Middle frontal gyrus (tissue), 1 donor: Measurements from ENCODE around the gene DUSP10.

ENCODE experiments used
- DNase-seq: peaks from one replicate; pipeline ENCODE4 v3.0.0-alpha.2; 2015; ENCODE audit warnings: low spot score; ENCODE audit errors: extremely low spot score

DUSP10 gene

DNA sequence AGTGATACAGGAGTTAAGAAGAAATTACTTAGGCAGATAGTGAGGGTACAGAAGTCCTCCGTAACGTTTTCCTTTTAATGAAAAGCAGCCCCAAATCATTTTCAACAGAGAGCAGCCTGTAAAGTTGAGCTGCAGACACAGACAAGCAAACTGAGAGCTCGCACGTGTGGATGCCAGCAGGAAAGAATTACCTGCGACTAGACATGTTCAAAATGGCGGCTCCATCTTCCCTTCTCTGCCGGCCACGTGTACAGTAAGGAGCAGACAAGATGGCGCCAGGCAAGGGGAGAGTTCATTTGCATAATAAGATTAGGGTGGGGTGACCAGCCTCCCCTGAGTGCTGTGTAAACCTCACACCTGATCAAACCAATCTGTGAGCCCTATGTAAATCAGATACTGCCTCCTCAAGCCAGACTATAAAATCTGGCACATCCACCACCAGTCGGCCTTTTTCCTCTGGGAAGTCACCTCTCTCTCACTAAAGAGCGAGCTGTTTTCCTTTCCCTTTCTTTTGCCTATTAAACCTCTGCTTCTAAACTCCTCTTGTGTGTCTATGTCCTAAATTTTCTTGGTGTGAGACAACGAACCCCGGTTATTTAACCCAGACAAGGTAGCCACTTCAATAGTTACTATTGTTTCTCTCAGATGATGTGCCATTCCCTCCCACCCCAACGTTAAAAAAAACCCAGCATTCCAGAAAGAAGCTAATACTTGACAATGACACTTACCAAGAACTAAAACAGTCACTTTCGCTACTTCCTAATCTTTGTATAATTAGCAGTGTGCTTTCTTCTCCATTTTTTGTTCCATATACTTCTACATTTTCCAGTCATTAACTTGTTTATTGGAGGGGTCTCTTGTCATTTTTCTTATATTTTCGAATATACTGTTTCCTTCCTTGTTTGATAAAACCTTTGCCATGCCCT is 27.4 kb downstream of the DUSP10 start:
- DNase-seq, result no peak

DNA sequence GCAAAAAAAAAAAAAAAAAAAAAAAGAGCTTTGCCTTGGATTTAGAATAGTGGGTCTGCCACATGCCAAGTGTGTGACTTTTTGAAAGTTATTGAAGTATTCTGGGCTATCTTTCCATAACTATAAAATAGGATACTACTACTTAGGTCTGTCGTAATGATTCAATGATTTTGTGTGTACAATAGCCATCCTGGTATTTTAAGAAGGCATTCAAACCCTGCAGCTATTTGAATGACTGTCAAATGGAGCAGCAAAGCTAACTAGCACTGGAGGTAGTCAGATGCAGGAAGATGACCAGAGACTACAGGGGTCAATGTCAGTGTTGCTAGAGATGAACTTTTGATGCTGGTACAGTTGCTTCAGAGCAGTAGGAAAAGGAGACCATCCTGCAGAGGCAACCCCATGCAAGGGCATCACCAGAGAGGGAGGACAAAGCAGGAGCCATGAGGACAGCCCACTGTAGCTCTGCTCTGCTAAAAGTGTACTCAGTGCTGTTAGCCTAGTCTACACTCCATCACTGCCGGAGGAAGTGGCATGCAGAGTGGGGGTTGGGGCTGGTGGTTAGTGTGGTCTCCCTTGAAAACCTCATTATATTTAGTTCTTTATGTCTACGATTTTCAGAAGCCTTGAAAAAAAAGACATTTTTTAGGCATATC is 29.0 kb downstream of the DUSP10 start:
- no peak for DNase-seq

DNA sequence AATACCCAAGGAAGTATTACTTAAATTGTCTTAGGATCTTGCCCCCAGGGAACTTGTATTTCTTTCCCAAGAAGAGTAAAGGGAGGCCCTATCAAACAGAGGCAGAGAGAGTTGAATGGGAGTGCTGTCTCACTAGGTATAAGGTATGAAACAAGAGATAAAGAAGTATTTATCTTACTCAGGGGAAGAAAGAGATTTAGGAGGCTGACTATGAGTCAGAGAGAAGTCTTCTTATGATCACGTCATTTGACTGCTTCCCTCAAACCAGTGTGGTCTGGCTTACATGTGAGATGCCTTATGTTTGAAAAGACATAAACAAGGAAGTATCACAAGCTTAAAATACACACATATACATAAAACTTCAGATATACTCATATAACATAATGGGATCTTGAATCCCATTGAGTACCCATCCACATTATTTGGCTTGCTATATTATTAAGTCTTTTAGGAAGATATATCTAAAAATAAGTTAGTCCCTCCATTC is 29.6 kb downstream of the DUSP10 start:
- DNase-seq, result no peak

DNA sequence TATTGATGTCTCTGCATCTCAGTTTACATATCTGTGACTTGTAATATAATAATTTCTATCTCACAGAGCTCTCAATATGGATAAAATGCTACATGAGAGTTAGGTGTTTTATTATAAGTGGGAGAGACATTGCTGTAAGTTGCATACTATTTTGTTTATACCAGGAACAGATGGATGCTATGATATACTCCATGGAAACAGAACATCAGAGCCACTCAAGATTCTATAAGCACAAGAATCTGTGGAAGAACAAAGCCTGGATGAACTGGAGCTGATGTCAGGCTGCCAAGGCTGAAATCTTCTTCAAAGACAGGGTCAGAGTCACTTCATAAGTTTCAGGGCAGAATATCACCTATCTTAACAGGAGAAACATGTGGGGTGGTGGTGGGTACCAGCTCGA is 30.2 kb downstream of the DUSP10 start:
- DNase-seq, result no peak

DNA sequence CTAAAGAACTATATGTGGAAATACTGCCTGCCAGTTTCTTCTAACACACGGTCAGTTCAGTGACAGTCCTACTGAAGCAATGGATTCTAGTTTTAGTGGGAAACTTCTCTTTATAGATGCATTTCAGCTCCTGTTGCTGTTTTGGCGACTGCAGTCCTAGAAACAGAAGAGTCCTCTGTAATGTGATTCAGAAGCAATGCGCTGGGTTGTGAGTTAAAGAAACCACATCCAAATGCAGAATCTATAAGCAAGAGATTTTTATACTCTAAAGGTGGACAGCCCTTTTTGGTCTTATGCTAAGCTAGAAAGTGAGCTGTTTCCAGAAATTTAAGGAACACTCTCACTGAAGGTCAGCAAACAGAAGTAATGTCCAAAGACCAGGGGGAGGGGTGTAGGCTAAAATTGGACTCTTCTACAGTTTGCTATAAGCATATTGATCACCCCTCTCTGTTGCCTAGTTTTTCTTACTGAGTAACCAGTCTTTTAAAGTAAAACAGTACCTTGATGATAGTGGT is 30.8 kb downstream of the DUSP10 start:
- no peak for DNase-seq

DNA sequence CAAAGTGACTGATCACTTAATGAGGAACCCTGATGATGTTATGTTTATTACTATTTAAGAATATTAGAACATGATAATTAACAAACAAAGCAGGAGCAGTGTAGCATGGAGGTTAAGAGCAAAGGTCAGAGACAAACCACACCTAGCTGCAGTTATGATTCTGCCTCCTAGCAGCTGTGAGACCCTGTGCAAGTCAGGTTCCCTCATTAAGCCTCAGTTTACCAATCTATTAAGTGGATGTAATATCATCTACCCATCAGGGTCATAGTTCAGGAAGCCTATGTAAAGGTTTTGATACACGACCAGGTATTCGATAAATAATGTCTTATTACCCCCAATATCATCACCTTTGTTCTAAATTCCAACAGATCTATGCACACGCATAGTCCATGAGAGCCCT is 32.0 kb downstream of the DUSP10 start:
- DNase-seq, result no peak

DNA sequence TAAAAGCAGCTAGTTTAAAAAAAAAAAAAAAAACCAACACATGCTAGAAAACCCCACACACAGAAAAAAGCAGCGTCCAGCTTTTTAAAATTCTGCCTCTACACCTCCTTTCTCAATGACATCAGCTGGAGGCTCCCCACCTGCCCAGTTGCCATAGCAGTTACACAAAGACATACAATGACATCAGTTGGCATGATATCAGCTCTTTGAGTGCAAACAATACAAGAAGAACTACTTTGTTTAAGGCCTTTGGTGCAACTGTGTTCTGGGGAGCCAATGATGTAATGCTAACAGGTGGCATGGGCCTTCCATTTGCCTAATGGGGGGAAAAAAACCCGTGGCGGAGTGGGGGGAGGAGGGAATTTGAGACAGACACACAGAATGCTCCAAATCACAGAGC is 32.9 kb downstream of the DUSP10 start:
- peak; percentile 75 for DNase-seq

DNA sequence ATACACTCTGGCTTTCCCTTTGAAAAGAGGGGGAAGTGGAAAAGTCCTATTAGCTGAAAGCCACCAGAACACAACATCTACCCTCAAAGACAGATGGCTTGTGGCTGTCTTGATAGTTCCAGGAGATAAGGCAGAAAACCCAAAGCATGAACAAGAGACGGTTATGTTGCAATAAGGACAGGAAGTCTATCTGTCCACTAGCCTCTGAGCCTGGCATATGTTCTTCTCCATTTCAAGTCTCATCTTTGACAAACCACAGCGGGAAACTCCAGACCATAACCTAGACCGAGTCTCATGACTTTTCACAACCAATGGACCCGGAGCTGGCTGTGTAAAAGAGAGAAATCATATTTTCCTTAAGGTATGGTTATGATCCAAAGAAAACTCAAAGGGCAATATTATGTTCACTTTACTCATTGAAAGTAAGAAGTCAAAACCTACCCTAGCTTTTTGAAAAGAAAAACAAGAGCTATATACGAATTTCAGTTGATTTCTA is 33.8 kb downstream of the DUSP10 start:
- no peak for DNase-seq

DNA sequence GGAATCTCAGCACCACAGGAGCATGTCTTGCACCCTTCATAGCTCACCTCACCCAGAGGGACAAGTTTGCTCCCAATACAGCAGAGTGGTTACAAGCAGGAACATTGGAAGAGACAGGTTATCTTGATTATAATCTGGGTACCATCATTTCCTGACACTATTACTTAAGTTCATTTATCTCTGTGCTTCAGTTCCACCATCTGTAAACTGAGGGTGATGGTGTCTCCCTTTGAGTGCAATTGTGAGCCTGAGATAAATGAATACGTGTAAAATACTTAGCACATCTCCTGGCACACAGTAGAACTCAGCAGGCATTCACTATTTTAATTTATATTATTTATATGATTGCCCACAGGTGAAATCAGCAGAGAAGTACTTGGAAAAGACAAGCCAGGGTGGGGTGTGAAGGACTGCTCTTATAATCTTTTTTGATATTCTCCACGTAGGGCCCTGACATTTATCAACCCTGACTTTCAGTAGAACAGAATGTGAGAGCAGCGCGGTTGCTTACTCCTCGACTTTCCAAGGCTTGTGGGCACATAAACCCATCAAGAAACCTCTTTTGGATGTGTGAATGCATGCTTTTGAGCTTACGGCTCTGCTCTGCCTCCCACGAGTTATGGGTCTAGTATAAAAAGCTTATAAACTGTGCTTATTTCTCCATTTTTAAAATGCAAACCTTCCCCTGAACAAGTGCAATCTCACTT is 34.9 kb downstream of the DUSP10 start:
- no peak for DNase-seq

DNA sequence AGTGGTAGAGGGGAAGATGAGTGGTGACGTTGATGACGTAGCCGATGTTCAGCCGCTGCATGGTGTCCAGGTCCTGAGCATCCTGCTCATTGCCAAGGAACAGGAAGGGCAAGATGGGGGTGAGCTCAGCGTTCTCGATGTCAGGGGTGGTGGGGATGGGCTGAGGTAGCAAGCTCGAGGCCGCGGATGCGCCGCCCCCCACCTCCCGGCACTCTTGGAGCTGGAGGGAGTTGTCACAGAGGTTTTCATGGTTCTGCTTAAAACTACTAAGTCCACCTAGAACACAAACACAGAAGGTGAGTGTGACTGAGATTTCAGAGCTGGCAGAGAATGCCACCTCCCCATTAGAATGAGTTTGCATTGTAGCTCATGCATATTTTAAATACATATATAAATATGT is 35.7 kb downstream of the DUSP10 start:
- no peak for DNase-seq

DNA sequence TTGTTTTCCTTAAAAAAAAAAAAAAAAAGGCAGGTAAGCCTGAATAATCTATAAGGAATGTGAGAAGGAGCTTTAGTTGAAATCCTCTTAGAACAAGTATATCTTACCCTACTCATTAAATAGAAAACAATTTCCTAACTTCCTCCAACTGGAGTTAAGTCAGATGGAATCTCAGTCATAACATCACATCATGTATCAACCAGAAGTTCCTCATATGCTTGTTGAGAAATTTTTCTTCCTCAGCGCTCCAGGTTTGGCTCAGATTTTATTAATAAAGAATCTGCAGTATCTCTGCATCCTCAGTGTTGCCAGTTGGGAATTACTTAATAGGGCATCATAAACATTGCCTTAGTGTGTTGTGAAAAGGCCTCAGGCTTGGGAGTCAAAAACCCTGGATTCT is 37.6 kb downstream of the DUSP10 start:
- no peak for DNase-seq

DNA sequence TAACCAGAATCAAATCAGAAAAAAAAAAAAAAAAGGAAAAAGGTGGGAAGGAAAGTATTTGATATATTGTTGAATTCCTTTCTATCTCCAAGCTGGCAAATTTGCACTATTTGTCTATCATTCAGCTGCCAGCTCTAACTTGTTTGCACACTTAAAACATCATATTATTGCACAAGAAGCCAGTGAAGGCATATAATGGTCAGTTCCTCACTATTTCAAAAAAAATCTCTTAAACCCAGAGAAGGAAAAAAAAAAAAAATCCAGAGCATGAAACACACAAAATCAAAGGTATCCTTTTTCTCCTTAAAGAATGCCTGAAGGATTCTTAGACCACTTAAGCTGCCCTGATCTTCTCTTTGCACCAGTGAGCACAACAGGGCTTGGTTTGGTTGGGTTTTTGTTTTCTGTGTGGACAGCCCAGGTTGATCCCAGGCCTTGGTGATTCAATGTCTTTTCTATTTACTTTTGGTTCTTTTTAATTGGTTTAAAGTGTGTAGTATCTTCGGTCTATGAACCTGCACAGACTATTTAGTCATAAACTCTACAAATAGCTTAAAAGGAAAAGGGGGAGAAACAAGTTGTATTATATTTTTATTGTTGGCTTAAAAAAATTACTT is 40.2 kb downstream of the DUSP10 start:
- DNase-seq, result no peak

DNA sequence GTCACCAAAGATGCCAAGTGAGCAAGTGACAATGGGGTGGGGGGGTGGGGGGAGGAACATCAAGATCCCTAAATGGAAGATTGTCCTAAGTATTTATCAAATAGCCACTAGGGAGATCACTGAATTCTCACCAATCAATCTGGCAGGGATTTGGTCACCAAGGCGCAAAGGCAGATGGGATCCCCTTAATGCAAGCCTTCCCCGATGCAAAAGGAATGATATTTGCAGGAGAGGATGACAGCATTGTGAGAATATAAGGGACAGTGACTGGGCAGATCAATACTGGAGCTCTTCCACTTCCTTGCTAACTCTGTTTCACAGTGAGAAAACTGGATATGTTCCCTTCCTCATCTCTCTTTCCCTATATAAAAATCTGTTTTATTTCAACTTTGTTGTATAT is 40.9 kb downstream of the DUSP10 start:
- no peak for DNase-seq

DNA sequence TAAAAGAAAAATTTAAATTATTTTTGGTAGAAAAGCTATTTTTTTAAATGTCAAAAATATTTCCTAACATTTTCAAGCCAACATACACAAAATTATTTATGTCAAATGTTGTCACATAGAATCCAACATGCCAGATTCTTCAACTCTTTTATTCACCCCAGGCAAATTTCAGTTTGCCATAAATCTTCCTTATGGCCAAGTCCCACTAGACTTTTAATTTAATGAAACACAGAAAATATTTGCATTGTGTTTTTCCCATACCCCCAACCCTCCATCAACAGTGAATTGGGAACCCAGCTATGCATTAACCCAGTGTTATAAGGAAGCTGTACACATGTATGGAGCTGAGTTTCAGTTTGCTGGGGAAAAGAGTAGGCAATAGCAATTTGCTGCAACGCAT is 41.4 kb downstream of the DUSP10 start:
- DNase-seq, result no peak

DNA sequence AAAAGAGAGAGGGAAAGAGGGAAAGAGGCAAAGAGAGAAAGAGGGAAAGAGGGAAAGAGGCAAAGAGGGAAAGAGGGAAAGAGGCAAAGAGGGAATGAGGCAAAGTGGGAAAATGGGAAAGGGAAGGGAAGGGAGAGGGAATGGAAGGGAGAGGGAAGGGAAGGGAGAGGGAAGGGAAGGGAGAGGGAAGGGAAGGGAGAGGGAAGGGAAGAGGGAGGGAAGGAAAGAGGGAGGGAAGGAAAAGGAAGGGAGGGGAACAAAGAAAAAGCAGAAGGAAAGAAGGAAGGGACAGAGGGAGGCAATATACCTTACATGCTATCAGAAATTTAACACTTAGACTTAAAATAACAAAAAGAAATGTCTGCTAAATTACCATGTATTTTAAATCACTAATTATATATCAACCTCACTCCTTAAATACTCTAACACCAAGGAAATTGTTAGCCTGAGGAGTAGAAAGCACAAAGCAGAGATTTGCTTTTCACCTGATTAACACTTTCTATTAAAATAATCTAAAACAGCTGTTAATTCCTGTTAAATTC is 41.8 kb downstream of the DUSP10 start:
- DNase-seq, result no peak

DNA sequence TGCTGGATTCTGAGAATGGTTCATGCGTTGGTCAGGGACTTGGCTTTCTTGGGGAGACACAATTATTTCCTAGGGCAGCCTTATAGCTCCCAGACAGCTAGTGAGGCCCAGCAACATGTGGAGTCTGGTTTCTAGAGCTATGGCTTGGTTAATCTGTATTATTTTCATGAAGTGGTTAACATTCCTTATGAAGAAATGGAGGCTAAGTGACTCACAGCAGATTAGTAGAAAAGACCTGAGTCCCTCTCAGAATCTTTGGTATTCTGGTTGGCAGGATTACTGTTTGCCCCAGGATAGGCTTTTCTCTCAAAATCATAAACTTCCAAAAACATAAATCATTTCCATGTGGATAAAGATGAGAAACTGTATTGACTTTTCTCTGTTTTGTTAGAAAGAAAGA is 42.3 kb downstream of the DUSP10 start:
- DNase-seq, result no peak

DNA sequence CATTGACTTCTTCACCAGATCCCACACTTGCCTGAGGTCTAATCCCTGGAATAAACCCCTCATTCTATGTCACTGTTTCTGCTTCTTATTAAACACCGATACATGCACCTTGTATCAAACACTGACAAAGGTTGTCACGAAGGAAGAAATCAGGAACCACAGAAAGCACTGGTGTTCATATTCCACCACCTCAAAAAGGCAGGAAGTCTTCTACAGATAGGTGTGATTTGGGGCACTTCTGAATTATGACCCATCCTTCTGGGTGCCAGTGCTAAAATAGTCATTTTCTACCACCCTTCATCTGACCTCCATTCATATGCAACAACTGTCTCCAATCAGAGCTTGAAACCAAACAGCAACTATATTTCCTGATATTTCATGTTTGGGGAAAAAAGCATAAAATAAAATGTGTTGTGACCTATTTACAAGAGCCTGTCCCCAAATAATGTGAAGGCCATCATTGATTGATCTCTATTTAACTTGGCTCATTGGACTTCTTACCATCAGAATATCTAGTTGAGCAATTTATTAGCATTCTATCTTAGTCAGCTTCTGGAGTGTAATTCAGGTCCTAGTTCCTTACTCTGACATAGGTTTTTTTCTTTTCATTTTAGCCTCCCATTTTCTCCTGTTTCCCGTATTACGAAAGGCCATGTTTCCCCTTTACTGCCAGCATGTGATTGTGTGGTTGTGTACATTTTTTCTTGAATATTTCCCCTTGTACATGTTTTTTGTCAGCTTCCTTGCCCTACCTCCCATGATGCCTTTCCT is 43.1 kb downstream of the DUSP10 start:
- DNase-seq, result no peak

DNA sequence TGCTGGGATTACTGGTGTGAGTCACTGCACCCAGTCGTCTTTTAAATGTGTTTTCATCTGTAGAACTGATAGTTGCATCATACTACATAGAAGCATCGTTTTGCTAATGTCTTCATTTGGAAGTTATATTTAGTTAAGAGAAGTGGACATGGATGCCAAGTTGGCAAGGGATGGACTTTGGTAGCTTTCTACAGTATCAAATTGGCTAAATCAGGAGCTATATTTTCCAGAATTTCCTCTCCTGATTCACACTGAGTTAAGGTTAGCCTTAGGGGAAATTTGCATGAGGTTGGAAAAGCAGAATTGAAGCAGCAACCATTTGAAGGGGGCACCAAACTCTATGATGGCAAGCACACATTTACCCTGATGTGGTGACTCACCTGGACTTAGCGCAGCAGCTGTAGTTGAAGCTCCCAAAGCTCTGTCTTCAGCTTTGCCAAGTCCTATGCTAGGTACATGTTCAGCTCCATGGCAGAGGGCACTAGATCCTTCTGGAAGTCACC is 43.9 kb downstream of the DUSP10 start:
- no peak for DNase-seq

DNA sequence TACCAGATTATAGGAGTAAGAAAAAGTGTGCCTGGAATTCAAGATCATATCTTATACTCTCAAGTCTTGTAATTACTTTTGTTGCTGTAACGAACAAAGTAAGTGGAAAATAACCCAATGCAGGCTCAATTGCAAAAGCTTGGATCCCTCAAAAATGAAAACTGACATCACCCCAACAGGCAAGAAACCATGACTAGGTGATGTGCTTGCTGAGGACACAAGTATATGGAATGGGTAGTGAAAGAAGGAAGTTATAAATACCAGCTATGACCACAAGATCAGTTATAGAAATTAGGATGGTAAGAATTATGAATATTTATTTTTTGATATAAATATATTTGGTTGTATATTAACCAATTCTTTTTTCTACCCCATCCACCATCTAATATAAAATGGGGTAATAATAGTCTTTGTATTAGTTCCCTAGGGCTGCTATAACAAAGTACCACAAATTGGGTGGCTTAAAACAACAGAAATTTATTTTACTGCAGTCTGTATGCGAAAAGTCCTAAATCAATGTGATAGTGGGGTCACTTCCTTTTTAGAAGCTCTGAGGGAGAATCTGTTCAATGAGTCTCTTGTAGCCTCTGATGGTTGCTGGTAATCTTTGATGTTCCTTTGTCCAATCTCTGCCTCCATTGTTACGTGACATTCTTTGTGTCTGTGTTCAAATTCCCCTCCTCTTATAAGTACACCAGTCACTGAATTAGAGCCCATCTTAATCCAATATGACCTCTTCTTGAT is 45.0 kb downstream of the DUSP10 start:
- DNase-seq, result no peak
